Stomach smooth muscle (tissue), 2 donors: ENCODE results near the gene HGF.

Experiments used
- H3K27ac ChIP-seq: one replicate; pipeline ENCODE4 v1.7.0; 2013; ENCODE audit warnings: mild to moderate bottlenecking, low read length, inconsistent platforms
- H3K27me3 ChIP-seq, 2 donors: one replicate each; pipeline ENCODE4 v1.7.0; 2013; ENCODE audit warnings: low read length in 2 of 2; ENCODE audit not compliant: insufficient read depth in 2 of 2, control insufficient read depth in 1 of 2
- H3K36me3 ChIP-seq, 2 donors: one replicate each; pipeline ENCODE4 v1.7.0; 2013; ENCODE audit warnings: low read length in 2 of 2; ENCODE audit not compliant: control insufficient read depth in 2 of 2, insufficient read depth in 2 of 2
- H3K4me1 ChIP-seq: one replicate; pipeline ENCODE4 v1.7.0; 2013; ENCODE audit warnings: low read length; ENCODE audit not compliant: control insufficient read depth, insufficient read depth
- H3K4me3 ChIP-seq, 2 donors: one replicate each; pipeline ENCODE4 v1.7.0; 2013; ENCODE audit warnings: low read length in 2 of 2
- H3K9ac ChIP-seq, 2 donors: one replicate each; pipeline ENCODE4 v1.7.0; 2013; ENCODE audit warnings: low read length in 2 of 2, mild to moderate bottlenecking in 1 of 2
- H3K9me3 ChIP-seq, 2 donors: one replicate each; pipeline ENCODE4 v1.7.0; 2013; ENCODE audit warnings: low read length in 2 of 2; ENCODE audit not compliant: control insufficient read depth in 2 of 2
- donor health status: healthy.
- donor health status: Pancreatic carcinoma.

HGF gene

GRCh38 chr7:81791568-81792518 is 22.0 kb upstream of the HGF start:
- Histone ChIP-seq H3K4me1 (no peaks in the 10 kb centered on the region), H3K27ac (no peak overlapping the region), H3K27me3 (no peaks in the 10 kb centered on the region), H3K4me3 (no peak overlapping the region), H3K9me3 (no peaks in the 10 kb centered on the region), H3K9ac (no peak overlapping the region), H3K36me3 (no peaks in the 10 kb centered on the region)

DNA sequence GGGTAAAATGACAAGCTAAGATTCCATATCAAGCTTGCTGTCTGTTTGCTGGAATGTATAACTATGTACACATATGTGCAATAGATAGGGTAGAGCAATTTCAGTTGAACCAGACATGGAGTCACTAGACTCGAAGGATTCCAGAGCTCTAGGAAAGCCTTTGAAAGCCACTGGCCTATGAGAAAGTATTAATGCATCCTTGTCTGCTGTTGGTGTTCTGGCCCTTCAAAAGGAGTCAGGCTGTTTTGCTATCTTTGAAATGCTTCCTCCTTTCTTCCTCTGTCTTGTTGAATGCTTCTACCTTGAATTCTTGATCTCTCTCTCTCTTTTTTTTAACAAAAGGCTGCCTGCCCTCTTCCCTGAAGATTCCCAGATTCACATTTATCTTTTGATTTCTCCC is 20.8 kb upstream of the HGF start:
- H3K27me3 ChIP-seq = no peaks in the 10 kb centered on the region
- H3K27ac ChIP-seq = no peak overlapping the region
- no peaks in the 10 kb centered on the region for H3K36me3 ChIP-seq
- no peaks in the 10 kb centered on the region for H3K9me3 ChIP-seq
- no peak overlapping the region for H3K9ac ChIP-seq
- H3K4me3 ChIP-seq = no peak overlapping the region
- no peaks in the 10 kb centered on the region for H3K4me1 ChIP-seq

GRCh38 chr7:81790120-81790500 is 20.3 kb upstream of the HGF start:
- Histone ChIP-seq H3K36me3 (no peaks in the 10 kb centered on the region), H3K27ac (no peak overlapping the region), H3K27me3 (no peaks in the 10 kb centered on the region)

DNA sequence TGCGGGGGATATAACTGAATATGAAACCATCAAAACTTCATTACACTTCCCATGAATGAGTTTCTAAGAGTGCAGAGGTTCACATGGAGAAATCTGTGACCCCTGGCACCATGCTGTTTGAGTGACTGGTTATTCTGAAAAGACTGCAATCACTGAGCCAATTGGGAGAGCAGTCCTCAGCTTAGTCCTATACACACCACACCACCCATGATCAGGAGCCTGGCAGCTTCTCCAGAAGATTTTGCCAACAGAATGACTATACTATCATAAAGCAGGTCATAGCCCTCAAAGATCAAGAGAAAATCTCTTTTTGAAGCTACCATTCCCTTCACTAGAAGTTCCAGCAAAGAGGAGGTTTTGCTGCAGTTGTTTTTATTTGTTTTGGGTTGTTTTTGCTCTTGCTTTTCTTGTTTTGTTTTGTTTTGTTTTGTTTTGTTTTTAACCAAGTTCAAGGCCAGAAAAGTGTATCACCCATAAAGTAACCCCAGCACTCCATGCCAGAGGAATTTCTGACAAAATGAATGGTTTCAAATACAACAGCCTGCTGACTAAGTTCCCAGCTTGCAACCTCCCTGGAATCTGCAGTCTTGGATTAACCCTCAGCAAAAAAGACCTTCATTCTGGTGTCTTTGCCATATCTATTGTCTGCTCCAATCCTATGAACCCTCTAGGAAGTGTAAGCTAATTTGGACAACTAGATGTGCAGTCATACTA is 19.7 kb upstream of the HGF start:
- Histone ChIP-seq H3K27me3 (no peaks in the 10 kb centered on the region), H3K27ac (no peak overlapping the region), H3K9me3 (no peaks in the 10 kb centered on the region), H3K4me3 (no peak overlapping the region), H3K36me3 (no peaks in the 10 kb centered on the region), H3K4me1 (no peaks in the 10 kb centered on the region), H3K9ac (no peak overlapping the region)

More at GRCh38 chr7:81790120-81790500, 20.3 kb upstream of the HGF start:
- H3K4me1 ChIP-seq = no peaks in the 10 kb centered on the region
- H3K9me3 ChIP-seq = no peaks in the 10 kb centered on the region
- H3K9ac ChIP-seq = no peak overlapping the region
- no peak overlapping the region for H3K4me3 ChIP-seq

- no peaks in the 10 kb centered on the region for H3K9me3 ChIP-seq
- no peak overlapping the region for H3K27ac ChIP-seq
- no peaks in the 10 kb centered on the region for H3K4me1 ChIP-seq
- H3K36me3 ChIP-seq = no peaks in the 10 kb centered on the region
- H3K27me3 ChIP-seq = no peaks in the 10 kb centered on the region
- no peak overlapping the region for H3K9ac ChIP-seq
- no peak overlapping the region for H3K4me3 ChIP-seq
These were observed 18.4 kb upstream of the HGF start for GRCh38 chr7:81788246-81788645.

GRCh38 chr7:81783818-81784217 is 14.0 kb upstream of the HGF start:
- Histone ChIP-seq H3K9ac (no peak overlapping the region), H3K27me3 (no peaks in the 10 kb centered on the region), H3K27ac (no peak overlapping the region), H3K4me3 (no peak overlapping the region), H3K36me3 (no peaks in the 10 kb centered on the region), H3K9me3 (no peaks in the 10 kb centered on the region), H3K4me1 (no peaks in the 10 kb centered on the region)

DNA sequence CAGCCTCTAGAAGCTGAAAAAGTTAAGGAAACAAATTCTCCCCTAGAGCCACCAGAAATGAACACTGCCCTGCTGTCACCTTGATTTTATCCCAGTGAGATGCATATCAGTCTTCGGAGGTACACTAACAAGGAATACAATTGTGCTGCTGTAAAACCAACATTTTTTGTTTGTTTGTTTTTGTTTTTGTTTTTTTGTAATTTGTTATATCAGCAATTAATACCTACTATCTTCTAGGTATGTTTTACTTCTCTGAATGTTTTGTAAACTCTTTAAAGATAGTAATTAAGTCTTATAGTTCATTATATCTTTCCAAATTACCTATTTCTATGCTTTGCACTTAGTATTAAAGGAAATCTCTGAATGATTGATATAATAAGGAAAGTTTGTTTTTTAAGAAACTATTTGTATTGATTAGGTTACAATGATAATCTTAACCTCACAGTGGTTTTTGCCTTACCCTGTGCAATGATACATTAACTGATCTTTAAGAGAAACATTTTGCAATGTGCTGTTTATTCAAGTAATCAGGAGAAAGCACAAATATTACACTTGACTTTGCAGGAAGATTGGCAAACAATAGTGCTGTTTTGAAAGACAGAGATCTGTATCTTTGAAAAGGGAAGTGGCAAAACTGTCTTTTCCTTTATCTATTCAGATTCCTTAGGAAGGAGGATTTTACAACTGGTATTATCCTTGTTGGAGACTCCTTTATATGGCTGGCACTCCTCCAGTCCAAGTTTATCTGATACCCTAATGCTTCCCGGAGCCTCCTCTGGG is 11.3 kb upstream of the HGF start:
- no peaks in the 10 kb centered on the region for H3K36me3 ChIP-seq
- H3K9me3 ChIP-seq = no peaks in the 10 kb centered on the region
- H3K27me3 ChIP-seq = no peaks in the 10 kb centered on the region
- no peak overlapping the region for H3K27ac ChIP-seq
- no peak overlapping the region for H3K4me3 ChIP-seq
- no peaks in the 10 kb centered on the region for H3K4me1 ChIP-seq
- H3K9ac ChIP-seq = no peak overlapping the region

GRCh38 chr7:81779706-81780105 is 9.9 kb upstream of the HGF start:
- no peak overlapping the region for H3K27ac ChIP-seq
- no peaks in the 10 kb centered on the region for H3K36me3 ChIP-seq
- no peaks in the 10 kb centered on the region for H3K4me1 ChIP-seq
- no peaks in the 10 kb centered on the region for H3K27me3 ChIP-seq
- no peaks in the 10 kb centered on the region for H3K9me3 ChIP-seq
- H3K4me3 ChIP-seq = no peak overlapping the region
- H3K9ac ChIP-seq = no peak overlapping the region

DNA sequence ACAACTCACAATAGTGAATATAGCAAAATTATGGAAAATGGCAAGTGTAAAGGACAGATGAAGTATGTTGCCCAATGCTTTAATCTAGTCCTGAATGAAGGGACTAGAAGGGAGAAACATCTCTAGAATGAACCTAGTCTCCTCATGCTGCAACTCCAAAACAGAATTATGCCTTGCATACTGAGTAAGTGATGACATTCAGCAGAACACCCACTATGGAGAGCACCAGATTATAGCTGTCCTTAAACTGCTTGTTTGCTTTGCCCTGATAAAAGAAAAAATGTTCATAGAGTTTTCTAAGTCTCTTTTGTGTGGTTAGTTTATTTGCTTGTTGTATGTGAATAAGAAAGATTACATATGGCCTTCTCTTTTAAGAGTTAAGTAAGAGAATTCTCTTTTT is 7.8 kb upstream of the HGF start:
- Histone ChIP-seq H3K36me3 (no peaks in the 10 kb centered on the region), H3K4me1 (no peaks in the 10 kb centered on the region), H3K4me3 (no peak overlapping the region), H3K27me3 (no peaks in the 10 kb centered on the region), H3K9ac (no peak overlapping the region), H3K27ac (no peak overlapping the region), H3K9me3 (no peaks in the 10 kb centered on the region)

GRCh38 chr7:81776948-81777630 is 7.2 kb upstream of the HGF start:
- H3K4me1 ChIP-seq = no peaks in the 10 kb centered on the region
- no peak overlapping the region for H3K27ac ChIP-seq
- no peaks in the 10 kb centered on the region for H3K36me3 ChIP-seq
- no peak overlapping the region for H3K9ac ChIP-seq
- H3K9me3 ChIP-seq = no peaks in the 10 kb centered on the region
- no peak overlapping the region for H3K4me3 ChIP-seq
- no peaks in the 10 kb centered on the region for H3K27me3 ChIP-seq
